Stomach smooth muscle (tissue), 2 donors: ENCODE results near the gene ADH4.
"Not testable (repeated sequence)": the region's sequence is repeated elsewhere in the genome, so short reads cannot be mapped to it uniquely, and the experiment has no call there.

Experiments used
- H3K27ac ChIP-seq: one replicate; pipeline ENCODE4 v1.7.0; 2013; ENCODE audit warnings: mild to moderate bottlenecking, low read length, inconsistent platforms
- H3K27me3 ChIP-seq, 2 donors: one replicate each; pipeline ENCODE4 v1.7.0; 2013; ENCODE audit warnings: low read length in 2 of 2; ENCODE audit not compliant: insufficient read depth in 2 of 2, control insufficient read depth in 1 of 2
- H3K36me3 ChIP-seq, 2 donors: one replicate each; pipeline ENCODE4 v1.7.0; 2013; ENCODE audit warnings: low read length in 2 of 2; ENCODE audit not compliant: control insufficient read depth in 2 of 2, insufficient read depth in 2 of 2
- H3K4me1 ChIP-seq: one replicate; pipeline ENCODE4 v1.7.0; 2013; ENCODE audit warnings: low read length; ENCODE audit not compliant: control insufficient read depth, insufficient read depth
- H3K4me3 ChIP-seq, 2 donors: one replicate each; pipeline ENCODE4 v1.7.0; 2013; ENCODE audit warnings: low read length in 2 of 2
- H3K9ac ChIP-seq, 2 donors: one replicate each; pipeline ENCODE4 v1.7.0; 2013; ENCODE audit warnings: low read length in 2 of 2, mild to moderate bottlenecking in 1 of 2
- H3K9me3 ChIP-seq, 2 donors: one replicate each; pipeline ENCODE4 v1.7.0; 2013; ENCODE audit warnings: low read length in 2 of 2; ENCODE audit not compliant: control insufficient read depth in 2 of 2
- donor health status: healthy.
- donor health status: Pancreatic carcinoma.

The ADH4 gene

GRCh38 chr4:99134586-99134985 is 9.5 kb downstream of the ADH4 start:
- no peak overlapping the region for H3K9ac ChIP-seq
- no peak overlapping the region for H3K4me3 ChIP-seq
- H3K36me3 ChIP-seq, result no peaks in the 10 kb centered on the region
- no peaks in the 10 kb centered on the region for H3K4me1 ChIP-seq
- no peaks in the 10 kb centered on the region for H3K9me3 ChIP-seq
- H3K27ac ChIP-seq, result no peak overlapping the region
- no peaks in the 10 kb centered on the region for H3K27me3 ChIP-seq

- no peak overlapping the region for H3K9ac ChIP-seq
- H3K27ac ChIP-seq, result no peak overlapping the region
- H3K36me3 ChIP-seq, result no peaks in the 10 kb centered on the region
- H3K4me1 ChIP-seq, result no peaks in the 10 kb centered on the region
- no peaks in the 10 kb centered on the region for H3K27me3 ChIP-seq
- H3K4me3 ChIP-seq, result no peak overlapping the region
- no peaks in the 10 kb centered on the region for H3K9me3 ChIP-seq
Measured at GRCh38 chr4:99131378-99131777, 12.7 kb downstream of the ADH4 start.

GRCh38 chr4:99126376-99126775 is 17.7 kb downstream of the ADH4 start:
- Histone ChIP-seq H3K36me3 (no peaks in the 10 kb centered on the region), H3K4me3 (no peak overlapping the region), H3K27me3 (no peaks in the 10 kb centered on the region), H3K9ac (no peak overlapping the region), H3K9me3 (no peaks in the 10 kb centered on the region), H3K4me1 (no peaks in the 10 kb centered on the region), H3K27ac (no peak overlapping the region)

GRCh38 chr4:99121008-99121407 is 23.1 kb downstream of the ADH4 start:
- Histone ChIP-seq H3K9ac (no peak overlapping the region), H3K27me3 (no peaks in the 10 kb centered on the region), H3K4me1 (no peaks in the 10 kb centered on the region), H3K27ac (no peak overlapping the region), H3K9me3 (no peaks in the 10 kb centered on the region), H3K36me3 (no peaks in the 10 kb centered on the region), H3K4me3 (no peak overlapping the region)

- Histone ChIP-seq H3K4me3 (no peak overlapping the region), H3K9ac (no peak overlapping the region), H3K27me3 (no peaks in the 10 kb centered on the region), H3K9me3 (no peaks in the 10 kb centered on the region), H3K4me1 (no peaks in the 10 kb centered on the region), H3K27ac (no peak overlapping the region), H3K36me3 (no peaks in the 10 kb centered on the region)
Measured at GRCh38 chr4:99120501-99120900, 23.6 kb downstream of the ADH4 start.

GRCh38 chr4:99117876-99118693 is 26.0 kb downstream of the ADH4 start:
- Histone ChIP-seq H3K9ac (no peak overlapping the region), H3K27ac (no peak overlapping the region)

GRCh38 chr4:99117122-99117841 is 26.8 kb downstream of the ADH4 start:
- not testable (repeated sequence) for H3K36me3 ChIP-seq, H3K9ac ChIP-seq, H3K27ac ChIP-seq, H3K4me3 ChIP-seq, H3K4me1 ChIP-seq, H3K9me3 ChIP-seq, H3K27me3 ChIP-seq

More at GRCh38 chr4:99117876-99118693, 26.0 kb downstream of the ADH4 start:
- Histone ChIP-seq H3K9me3 (no peaks in the 10 kb centered on the region), H3K4me3 (no peak overlapping the region), H3K36me3 (no peaks in the 10 kb centered on the region), H3K27me3 (no peaks in the 10 kb centered on the region), H3K4me1 (no peaks in the 10 kb centered on the region)

- H3K9me3 ChIP-seq, H3K27me3 ChIP-seq, H3K4me1 ChIP-seq, H3K36me3 ChIP-seq, H3K9ac ChIP-seq, H3K4me3 ChIP-seq, H3K27ac ChIP-seq: not testable (repeated sequence)
Measured at GRCh38 chr4:99109286-99109685, 34.8 kb downstream of the ADH4 start.

- H3K9me3 ChIP-seq, result no peaks in the 10 kb centered on the region
- H3K27me3 ChIP-seq, result no peaks in the 10 kb centered on the region
- no peak overlapping the region for H3K27ac ChIP-seq
- no peak overlapping the region for H3K9ac ChIP-seq
- H3K36me3 ChIP-seq, result no peaks in the 10 kb centered on the region
- no peak overlapping the region for H3K4me3 ChIP-seq
- no peaks in the 10 kb centered on the region for H3K4me1 ChIP-seq
Measured at GRCh38 chr4:99104153-99104552, 39.9 kb downstream of the ADH4 start.

GRCh38 chr4:99103166-99103565 is 40.9 kb downstream of the ADH4 start:
- no peak overlapping the region for H3K27ac ChIP-seq
- no peaks in the 10 kb centered on the region for H3K4me1 ChIP-seq
- no peaks in the 10 kb centered on the region for H3K36me3 ChIP-seq
- no peak overlapping the region for H3K4me3 ChIP-seq
- H3K9ac ChIP-seq, result no peak overlapping the region
- no peaks in the 10 kb centered on the region for H3K9me3 ChIP-seq
- H3K27me3 ChIP-seq, result no peaks in the 10 kb centered on the region

GRCh38 chr4:99102634-99103033 is 41.5 kb downstream of the ADH4 start:
- H3K36me3 ChIP-seq, result no peaks in the 10 kb centered on the region
- no peaks in the 10 kb centered on the region for H3K9me3 ChIP-seq
- H3K27ac ChIP-seq, result no peak overlapping the region
- no peak overlapping the region for H3K9ac ChIP-seq
- H3K4me3 ChIP-seq, result no peak overlapping the region
- H3K27me3 ChIP-seq, result no peaks in the 10 kb centered on the region
- H3K4me1 ChIP-seq, result no peaks in the 10 kb centered on the region
